Glutamatergic neuron (in vitro differentiated cells): ENCODE measurements around the gene PDK2. TPM values are rescaled to one million over a fixed set of nuclear protein-coding genes. Genes with fewer than 3 reads are reported as not detected.

Experiments used
- DNase-seq: peaks from one replicate; pipeline ENCODE4 v3.0.0; 2022
- H3K27ac Mint-ChIP-seq: one replicate; pipeline ENCODE4 v1.8.0; 2020; ENCODE audit warnings: mild to moderate bottlenecking, mixed read lengths, inconsistent platforms; ENCODE audit not compliant: unreplicated experiment
- H3K27me3 Mint-ChIP-seq: one replicate; pipeline ENCODE4 v1.8.0; 2020; ENCODE audit warnings: mild to moderate bottlenecking, moderate library complexity, mixed read lengths, inconsistent platforms; ENCODE audit not compliant: unreplicated experiment
- H3K36me3 Mint-ChIP-seq: one replicate; pipeline ENCODE4 v1.8.0; 2020; ENCODE audit warnings: mild to moderate bottlenecking, mixed read lengths, inconsistent platforms; ENCODE audit not compliant: unreplicated experiment
- H3K4me1 Mint-ChIP-seq: one replicate; pipeline ENCODE4 v1.8.0; 2020; ENCODE audit warnings: mild to moderate bottlenecking, low read depth, mixed read lengths, inconsistent platforms; ENCODE audit not compliant: unreplicated experiment
- H3K4me3 Mint-ChIP-seq: one replicate; pipeline ENCODE4 v1.8.0; 2020; ENCODE audit warnings: mild to moderate bottlenecking, mixed read lengths, inconsistent platforms; ENCODE audit not compliant: unreplicated experiment
- H3K9me3 Mint-ChIP-seq: one replicate; pipeline ENCODE4 v1.8.0; 2020; ENCODE audit warnings: mild to moderate bottlenecking, moderate library complexity, mixed read lengths, inconsistent platforms; ENCODE audit not compliant: unreplicated experiment
- total RNA-seq: library from RNA; stranded (reverse); fragmentation: NEBNext Ultra II Directional; extraction: Animal tissue kit (Norgen Biotek cat#: 25700); gene quantifications from one replicate; pipeline ENCODE4 v1.2.1, GENCODE V29; 2021; ENCODE audit not compliant: unreplicated experiment
- TF ChIP-seq, protein P1 (sequence below): fragments of 200-600 bp; sonication (generic); IDR thresholded peaks from one replicate; pipeline ENCODE4 v1.5.0; 2021; ENCODE audit not compliant: partially characterized antibody, unreplicated experiment

The PDK2 gene
- total RNA-seq, 1 donor from 2014 or later, result 36.9 TPM

GRCh38 chr17:50098583-50098982, 3.4 kb downstream of the PDK2 start:
- H3K4me1 Mint-ChIP-seq, result peaks cover 40% of the 10 kb centered on the region
- peak overlapping the region; percentile 57 for H3K27ac Mint-ChIP-seq
- no peak for DNase-seq
- TF ChIP-seq, protein P1, sequence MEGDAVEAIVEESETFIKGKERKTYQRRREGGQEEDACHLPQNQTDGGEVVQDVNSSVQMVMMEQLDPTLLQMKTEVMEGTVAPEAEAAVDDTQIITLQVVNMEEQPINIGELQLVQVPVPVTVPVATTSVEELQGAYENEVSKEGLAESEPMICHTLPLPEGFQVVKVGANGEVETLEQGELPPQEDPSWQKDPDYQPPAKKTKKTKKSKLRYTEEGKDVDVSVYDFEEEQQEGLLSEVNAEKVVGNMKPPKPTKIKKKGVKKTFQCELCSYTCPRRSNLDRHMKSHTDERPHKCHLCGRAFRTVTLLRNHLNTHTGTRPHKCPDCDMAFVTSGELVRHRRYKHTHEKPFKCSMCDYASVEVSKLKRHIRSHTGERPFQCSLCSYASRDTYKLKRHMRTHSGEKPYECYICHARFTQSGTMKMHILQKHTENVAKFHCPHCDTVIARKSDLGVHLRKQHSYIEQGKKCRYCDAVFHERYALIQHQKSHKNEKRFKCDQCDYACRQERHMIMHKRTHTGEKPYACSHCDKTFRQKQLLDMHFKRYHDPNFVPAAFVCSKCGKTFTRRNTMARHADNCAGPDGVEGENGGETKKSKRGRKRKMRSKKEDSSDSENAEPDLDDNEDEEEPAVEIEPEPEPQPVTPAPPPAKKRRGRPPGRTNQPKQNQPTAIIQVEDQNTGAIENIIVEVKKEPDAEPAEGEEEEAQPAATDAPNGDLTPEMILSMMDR, result no peak
- peaks cover 14% of the 10 kb centered on the region for H3K9me3 Mint-ChIP-seq
- peak overlapping the region; percentile 57 for H3K4me3 Mint-ChIP-seq
- H3K36me3 Mint-ChIP-seq, result no peaks in the 10 kb centered on the region
- peaks cover 17% of the 10 kb centered on the region for H3K27me3 Mint-ChIP-seq

DNA sequence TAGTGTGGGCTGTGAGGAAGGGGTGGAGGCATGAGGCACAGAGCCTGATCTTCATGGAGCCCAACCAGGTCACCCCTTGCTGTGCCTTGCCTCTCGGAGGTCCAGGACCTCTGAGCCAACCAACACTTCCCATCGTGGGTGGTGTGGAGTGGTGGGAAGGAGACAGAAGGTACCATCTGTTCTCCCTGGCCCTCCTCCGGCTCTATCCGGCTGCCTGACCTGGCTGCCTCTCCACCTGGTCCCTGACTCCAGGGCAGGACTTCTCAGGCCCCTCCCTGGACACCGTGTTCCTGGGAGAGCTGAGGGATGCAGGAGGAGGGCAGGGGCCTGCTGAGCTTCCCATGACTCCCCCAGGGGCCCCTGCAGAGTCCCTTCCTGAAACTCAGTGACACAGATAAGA, 3.9 kb downstream of the PDK2 start:
- H3K27me3 Mint-ChIP-seq, result peaks cover 17% of the 10 kb centered on the region
- no peak overlapping the region for H3K4me3 Mint-ChIP-seq

GRCh38 chr17:50100480-50100883, 5.3 kb downstream of the PDK2 start:
- peaks cover 14% of the 10 kb centered on the region for H3K27me3 Mint-ChIP-seq
- DNase-seq, result no peak
- peaks cover 13% of the 10 kb centered on the region for H3K9me3 Mint-ChIP-seq
- TF ChIP-seq, protein P1, result no peak
- no peaks in the 10 kb centered on the region for H3K36me3 Mint-ChIP-seq
- no peak overlapping the region for H3K27ac Mint-ChIP-seq
- no peak overlapping the region for H3K4me3 Mint-ChIP-seq
- peaks cover 40% of the 10 kb centered on the region for H3K4me1 Mint-ChIP-seq

More for the DNA sequence above, 3.9 kb downstream of the PDK2 start:
- Mint-ChIP-seq H3K36me3 (no peaks in the 10 kb centered on the region), H3K9me3 (peaks cover 14% of the 10 kb centered on the region), H3K4me1 (peaks cover 42% of the 10 kb centered on the region), H3K27ac (peak overlapping the region; percentile 57)
- DNase-seq, result peak; percentile 4
- TF ChIP-seq, protein P1, result no peak

GRCh38 chr17:50100921-50101345, 5.8 kb downstream of the PDK2 start:
- peaks cover 13% of the 10 kb centered on the region for H3K9me3 Mint-ChIP-seq
- H3K36me3 Mint-ChIP-seq, result no peaks in the 10 kb centered on the region
- H3K4me3 Mint-ChIP-seq, result no peak overlapping the region
- peaks cover 36% of the 10 kb centered on the region for H3K4me1 Mint-ChIP-seq
- TF ChIP-seq, protein P1, result no peak
- H3K27ac Mint-ChIP-seq, result no peak overlapping the region
- DNase-seq, result no peak
- H3K27me3 Mint-ChIP-seq, result peaks cover 10% of the 10 kb centered on the region

GRCh38 chr17:50101346-50102163, 6.4 kb downstream of the PDK2 start:
- no peak overlapping the region for H3K27ac Mint-ChIP-seq
- no peak for DNase-seq
- TF ChIP-seq, protein P1, result no peak
- H3K27me3 Mint-ChIP-seq, result peaks cover 9% of the 10 kb centered on the region
- H3K4me3 Mint-ChIP-seq, result no peak overlapping the region
- peaks cover 36% of the 10 kb centered on the region for H3K4me1 Mint-ChIP-seq
- H3K9me3 Mint-ChIP-seq, result peaks cover 13% of the 10 kb centered on the region
- no peaks in the 10 kb centered on the region for H3K36me3 Mint-ChIP-seq
